SK-N-MC (cell line): Measurements from ENCODE around the gene PAK4.

Experiments
- EZH2 ChIP-seq: fragments of 200-600 bp; sonication (generic); IDR thresholded peaks from one replicate; pipeline ENCODE4 v1.6.1; 2017; ENCODE audit warnings: antibody characterized with exemption
- FOXP2 ChIP-seq: optimal IDR thresholded peaks from 2 replicates; pipeline ENCODE3; 2011; ENCODE audit warnings: mild to moderate bottlenecking, moderate library complexity; ENCODE audit not compliant: insufficient read depth; ENCODE audit errors: extremely low read length, control extremely low read depth

DNA sequence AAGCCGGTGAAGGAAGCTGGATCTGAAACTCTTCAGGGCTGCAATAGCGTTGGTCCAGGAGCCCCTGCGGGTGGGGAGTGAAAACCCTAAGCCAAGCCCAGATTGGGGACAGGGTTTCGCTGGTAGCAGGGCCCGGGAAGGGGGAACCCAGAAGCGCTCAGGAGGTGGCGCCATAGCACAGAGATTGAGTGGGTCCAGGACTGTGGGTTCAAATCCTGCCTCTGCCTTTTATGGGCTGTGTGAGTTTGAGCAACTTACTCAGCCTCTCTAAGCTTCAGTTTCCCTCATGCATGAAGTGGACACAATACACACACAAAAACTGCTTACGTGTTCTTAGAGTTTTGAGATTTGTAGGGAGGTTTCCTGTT lies 86.8 kb downstream of the PAK4 start:
- no peak for TF ChIP-seq FOXP2
- no peak for TF ChIP-seq EZH2
